ENCODE data around the gene GPR162. TPM values are rescaled to one million over a fixed set of nuclear protein-coding genes. Genes with fewer than 3 reads are reported as not detected.
"Not testable (repeated sequence)": the region's sequence is repeated elsewhere in the genome, so short reads cannot be mapped to it uniquely, and the experiment has no call there.

GPR162 gene
- total RNA-seq, 2 donors from 2014 or later = 0.44 to 7.0 TPM

DNA sequence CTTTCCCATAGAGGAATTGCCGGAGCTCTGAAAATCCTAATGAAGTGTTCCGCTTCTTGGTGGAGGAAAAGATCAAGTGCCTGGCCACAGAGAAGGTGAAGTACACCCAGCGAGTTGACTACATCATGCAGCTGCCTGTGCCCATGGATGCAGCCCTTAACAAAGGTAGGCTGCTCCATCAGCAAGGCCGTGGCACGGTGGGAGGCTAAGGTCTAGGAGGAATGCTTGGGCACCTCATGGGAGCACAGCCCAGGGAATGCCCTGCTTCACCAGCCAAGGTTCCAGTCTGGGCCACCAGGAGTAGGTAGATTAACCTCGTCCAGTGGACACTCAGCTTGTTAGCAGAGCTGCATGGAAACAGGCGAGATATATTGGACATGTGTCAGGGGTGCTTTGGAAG lies 39.3 kb downstream of the GPR162 start:
- Histone ChIP-seq H3K4me1 (no peaks in the 10 kb centered on the region), H3K36me3 (peaks cover 84% of the 10 kb centered on the region), H3K27ac (no peak overlapping the region), H3K27me3 (no peaks in the 10 kb centered on the region), H3K9me3 (no peaks in the 10 kb centered on the region), H3K4me3 (no peak overlapping the region)
- TF ChIP-seq, protein P1, sequence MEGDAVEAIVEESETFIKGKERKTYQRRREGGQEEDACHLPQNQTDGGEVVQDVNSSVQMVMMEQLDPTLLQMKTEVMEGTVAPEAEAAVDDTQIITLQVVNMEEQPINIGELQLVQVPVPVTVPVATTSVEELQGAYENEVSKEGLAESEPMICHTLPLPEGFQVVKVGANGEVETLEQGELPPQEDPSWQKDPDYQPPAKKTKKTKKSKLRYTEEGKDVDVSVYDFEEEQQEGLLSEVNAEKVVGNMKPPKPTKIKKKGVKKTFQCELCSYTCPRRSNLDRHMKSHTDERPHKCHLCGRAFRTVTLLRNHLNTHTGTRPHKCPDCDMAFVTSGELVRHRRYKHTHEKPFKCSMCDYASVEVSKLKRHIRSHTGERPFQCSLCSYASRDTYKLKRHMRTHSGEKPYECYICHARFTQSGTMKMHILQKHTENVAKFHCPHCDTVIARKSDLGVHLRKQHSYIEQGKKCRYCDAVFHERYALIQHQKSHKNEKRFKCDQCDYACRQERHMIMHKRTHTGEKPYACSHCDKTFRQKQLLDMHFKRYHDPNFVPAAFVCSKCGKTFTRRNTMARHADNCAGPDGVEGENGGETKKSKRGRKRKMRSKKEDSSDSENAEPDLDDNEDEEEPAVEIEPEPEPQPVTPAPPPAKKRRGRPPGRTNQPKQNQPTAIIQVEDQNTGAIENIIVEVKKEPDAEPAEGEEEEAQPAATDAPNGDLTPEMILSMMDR (IDR thresholded peaks at IDR 0.05) = no peak
- no peak for DNase-seq (ENCODE audit: low spot score)

DNA sequence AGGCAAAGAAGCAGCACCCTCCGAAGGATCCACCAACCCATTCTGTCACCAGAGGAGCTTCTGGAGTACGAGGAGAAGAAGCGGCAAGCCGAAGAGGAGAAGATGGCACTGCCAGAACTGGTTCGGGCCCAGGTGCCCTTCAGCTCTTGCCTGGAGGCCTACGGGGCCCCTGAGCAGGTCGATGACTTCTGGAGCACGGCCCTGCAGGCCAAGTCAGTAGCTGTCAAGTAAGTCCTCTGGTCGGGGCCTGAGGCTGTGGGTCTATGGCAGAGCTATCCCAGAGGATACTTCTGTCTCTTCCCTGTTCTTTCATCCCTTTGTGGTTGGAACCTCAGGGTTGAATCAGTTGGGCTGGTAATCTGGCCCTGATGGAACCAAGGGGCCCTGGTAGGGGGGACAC lies 39.8 kb downstream of the GPR162 start:
- TF ChIP-seq, protein P1 (IDR thresholded peaks at IDR 0.05) = no peak
- no peak overlapping the region for H3K27ac ChIP-seq

DNA sequence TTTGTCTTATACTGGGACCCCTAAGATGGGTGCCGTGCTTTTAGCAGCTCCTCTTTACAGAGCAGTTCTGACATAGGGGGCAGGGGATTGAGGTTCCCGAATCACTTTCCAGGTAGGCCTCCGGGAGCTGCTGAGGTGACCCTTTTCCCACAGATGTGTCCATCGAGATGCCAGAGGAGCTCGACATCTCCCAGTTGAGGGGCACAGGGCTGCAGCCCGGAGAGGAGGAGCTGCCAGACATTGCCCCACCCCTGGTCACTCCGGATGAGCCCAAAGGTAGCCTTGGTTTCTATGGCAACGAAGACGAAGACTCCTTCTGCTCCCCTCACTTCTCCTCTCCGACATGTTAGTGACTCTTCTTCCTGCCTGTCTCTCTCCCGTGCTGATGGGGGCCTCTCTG lies 41.4 kb downstream of the GPR162 start:
- TF ChIP-seq, protein P1 (IDR thresholded peaks at IDR 0.05) = no peak
- Histone ChIP-seq H3K4me1 (peaks cover 0 to 7% of the 10 kb centered on the region in 2 donors), H3K4me3 (no peak overlapping the region), H3K27me3 (no peaks in the 10 kb centered on the region), H3K36me3 (peaks cover 63% of the 10 kb centered on the region), H3K27ac (no peak overlapping the region), H3K9me3 (no peaks in the 10 kb centered on the region)
- DNase-seq (ENCODE audit: low spot score) = no peak

More for the DNA sequence above, 39.8 kb downstream of the GPR162 start:
- Histone ChIP-seq H3K4me3 (no peak overlapping the region), H3K9me3 (no peaks in the 10 kb centered on the region), H3K36me3 (peaks cover 79% of the 10 kb centered on the region), H3K4me1 (no peaks in the 10 kb centered on the region), H3K27me3 (no peaks in the 10 kb centered on the region)
- DNase-seq (ENCODE audit: low spot score) = no peak

DNA sequence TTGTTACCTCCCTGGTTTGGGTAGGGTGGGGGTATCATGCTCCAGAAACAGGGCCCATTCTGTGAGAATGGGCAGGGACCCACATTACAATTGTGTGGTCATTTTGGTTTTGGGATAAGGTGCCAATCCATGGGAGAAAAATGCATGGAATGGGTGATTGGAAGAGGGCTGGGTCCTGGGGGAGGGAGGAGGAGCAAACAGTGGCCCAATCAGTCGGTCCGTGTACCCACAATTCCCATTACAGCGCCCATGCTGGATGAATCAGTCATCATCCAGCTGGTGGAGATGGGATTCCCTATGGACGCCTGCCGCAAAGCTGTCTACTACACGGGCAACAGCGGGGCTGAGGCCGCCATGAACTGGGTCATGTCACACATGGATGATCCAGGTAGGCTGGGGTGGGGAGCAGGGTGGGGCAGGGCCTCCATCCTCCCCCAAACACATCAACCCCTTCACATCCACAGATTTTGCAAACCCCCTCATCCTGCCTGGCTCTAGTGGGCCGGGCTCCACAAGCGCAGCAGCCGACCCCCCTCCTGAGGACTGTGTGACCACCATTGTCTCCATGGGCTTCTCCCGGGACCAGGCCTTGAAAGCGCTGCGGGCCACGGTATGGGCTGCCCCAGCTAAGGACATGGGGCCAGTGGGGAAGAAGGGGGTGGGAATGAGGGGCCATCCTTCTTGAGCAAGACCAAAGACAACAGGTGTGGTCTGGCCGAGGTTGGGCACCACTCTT lies 42.1 kb downstream of the GPR162 start:
- Histone ChIP-seq H3K27ac (no peak overlapping the region), H3K36me3 (peaks cover 56% of the 10 kb centered on the region), H3K4me1 (peaks cover 0 to 13% of the 10 kb centered on the region in 2 donors), H3K9me3 (no peaks in the 10 kb centered on the region), H3K4me3 (no peak overlapping the region), H3K27me3 (no peaks in the 10 kb centered on the region)
- TF ChIP-seq, protein P1 (IDR thresholded peaks at IDR 0.05) = no peak
- DNase-seq (ENCODE audit: low spot score) = no peak

DNA sequence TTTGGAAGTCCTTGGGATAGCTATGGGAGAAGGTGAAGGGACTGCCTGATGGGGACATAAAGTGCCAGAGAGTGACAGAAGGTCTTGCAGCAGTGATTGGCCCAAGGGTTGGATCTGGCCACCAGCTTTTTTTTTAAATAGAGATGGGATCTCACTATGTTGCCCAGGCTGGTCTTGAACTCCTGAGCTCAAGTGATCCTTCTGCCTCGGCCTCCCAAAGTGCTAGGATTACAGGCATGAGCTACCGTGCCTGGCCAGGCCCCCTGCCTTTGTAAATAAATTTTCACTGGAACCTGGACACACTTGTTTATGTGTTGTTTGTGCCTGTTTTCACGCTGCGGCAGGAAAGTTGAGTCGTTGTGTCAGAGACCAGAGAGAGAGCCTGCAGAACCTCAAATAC lies 43.7 kb downstream of the GPR162 start:
- not testable (repeated sequence) for H3K4me3 ChIP-seq; H3K9me3 ChIP-seq; H3K27ac ChIP-seq; H3K27me3 ChIP-seq; DNase-seq (ENCODE audit: low spot score)
- Histone ChIP-seq H3K4me1 (peaks cover 0 to 29% of the 10 kb centered on the region in 2 donors), H3K36me3 (peaks cover 52% of the 10 kb centered on the region)

DNA sequence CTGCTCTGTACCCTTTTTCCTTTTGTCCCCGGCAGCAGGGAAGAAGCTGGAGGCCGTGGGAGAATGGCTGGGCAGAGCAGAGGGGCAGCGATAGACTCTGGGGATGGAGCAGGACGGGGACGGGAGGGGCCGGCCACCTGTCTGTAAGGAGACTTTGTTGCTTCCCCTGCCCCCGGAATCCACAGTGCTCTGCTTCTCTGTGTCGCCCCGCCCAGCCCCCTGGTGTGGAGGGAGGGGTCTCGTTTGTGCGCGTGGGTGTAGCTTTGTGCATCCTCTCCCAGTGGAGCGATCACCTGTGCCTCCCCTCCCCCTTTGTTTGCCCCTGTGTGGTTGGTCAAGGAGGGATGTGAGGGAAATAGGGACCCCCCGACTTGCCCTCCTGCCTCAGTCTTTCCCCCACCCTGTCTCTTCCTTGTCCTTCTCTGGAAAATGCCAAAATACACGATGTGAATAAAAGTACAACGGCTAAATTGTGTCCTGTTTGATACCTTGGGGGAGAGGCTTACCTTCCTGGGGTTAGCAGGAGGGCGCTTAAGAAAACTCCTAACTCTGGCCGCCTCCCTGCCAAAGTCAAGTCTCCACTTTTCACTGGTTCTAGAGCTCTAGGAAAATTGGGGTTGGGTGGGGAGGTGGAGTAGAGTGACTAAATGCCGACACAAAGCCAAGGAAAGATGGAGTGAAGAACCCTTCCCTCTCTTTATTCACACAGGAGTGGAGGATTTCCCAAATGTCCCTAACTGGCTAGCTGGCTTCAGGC lies 44.7 kb downstream of the GPR162 start:
- H3K4me3 ChIP-seq = peak overlapping the region; percentile 71 to 93
- no peak for DNase-seq (ENCODE audit: low spot score)

More for the DNA sequence above, 44.7 kb downstream of the GPR162 start:
- H3K27me3 ChIP-seq = no peaks in the 10 kb centered on the region
- H3K27ac ChIP-seq = peak overlapping the region; percentile 93 to 96
- H3K36me3 ChIP-seq = peaks cover 51% of the 10 kb centered on the region
- TF ChIP-seq, protein P1 (IDR thresholded peaks at IDR 0.05) = no peak
- H3K9me3 ChIP-seq = no peaks in the 10 kb centered on the region
- H3K4me1 ChIP-seq = peaks cover 0 to 36% of the 10 kb centered on the region in 2 donors
